Measurements from ENCODE around the gene ASTN2. TPM values are rescaled to one million over a fixed set of nuclear protein-coding genes. Genes with fewer than 3 reads are reported as not detected.

The ASTN2 gene
- total and polyA plus RNA-seq, 9 of the 15 experiments (the other 6 are each of a cell fraction or from before 2014, with no cell fraction given) = 0.56 to 3.5 (median 1.9) TPM

DNA sequence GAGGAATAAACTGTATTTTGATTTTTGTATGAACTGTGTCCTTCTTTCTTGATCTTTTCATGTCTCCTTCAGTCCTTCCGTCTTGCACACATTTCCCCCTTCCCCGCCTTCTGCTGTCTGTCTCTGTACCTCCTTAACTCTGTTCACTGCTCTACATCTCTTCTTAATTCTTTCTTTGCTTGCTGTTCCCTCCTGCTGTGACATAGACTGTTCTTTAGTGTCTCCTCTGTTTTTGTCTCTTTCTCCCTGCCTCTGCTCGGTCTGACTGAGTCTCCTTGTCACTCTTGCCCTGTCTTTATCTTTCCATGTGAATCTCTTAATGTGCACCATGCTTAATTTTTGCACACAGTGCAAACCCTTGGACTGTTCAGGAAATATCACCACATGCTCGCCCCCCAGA is 614.8 kb downstream of the ASTN2 start (continued):
- TF ChIP-seq ZNF79 (CRISPR knock-in tag; IDR thresholded peaks at IDR 0.05; ENCODE audit: low read depth) (no peak), ZNF212 (CRISPR knock-in tag; IDR thresholded peaks at IDR 0.05) (no peak), TRIM28 (IDR thresholded peaks at IDR 0.05) (no peak), JUNB (CRISPR knock-in tag; conservative IDR thresholded peaks at IDR 0.05) (no peak), PHB2 (IDR thresholded peaks at IDR 0.05; ENCODE audit: low read depth) (no peak)
- TF ChIP-seq, protein P1, sequence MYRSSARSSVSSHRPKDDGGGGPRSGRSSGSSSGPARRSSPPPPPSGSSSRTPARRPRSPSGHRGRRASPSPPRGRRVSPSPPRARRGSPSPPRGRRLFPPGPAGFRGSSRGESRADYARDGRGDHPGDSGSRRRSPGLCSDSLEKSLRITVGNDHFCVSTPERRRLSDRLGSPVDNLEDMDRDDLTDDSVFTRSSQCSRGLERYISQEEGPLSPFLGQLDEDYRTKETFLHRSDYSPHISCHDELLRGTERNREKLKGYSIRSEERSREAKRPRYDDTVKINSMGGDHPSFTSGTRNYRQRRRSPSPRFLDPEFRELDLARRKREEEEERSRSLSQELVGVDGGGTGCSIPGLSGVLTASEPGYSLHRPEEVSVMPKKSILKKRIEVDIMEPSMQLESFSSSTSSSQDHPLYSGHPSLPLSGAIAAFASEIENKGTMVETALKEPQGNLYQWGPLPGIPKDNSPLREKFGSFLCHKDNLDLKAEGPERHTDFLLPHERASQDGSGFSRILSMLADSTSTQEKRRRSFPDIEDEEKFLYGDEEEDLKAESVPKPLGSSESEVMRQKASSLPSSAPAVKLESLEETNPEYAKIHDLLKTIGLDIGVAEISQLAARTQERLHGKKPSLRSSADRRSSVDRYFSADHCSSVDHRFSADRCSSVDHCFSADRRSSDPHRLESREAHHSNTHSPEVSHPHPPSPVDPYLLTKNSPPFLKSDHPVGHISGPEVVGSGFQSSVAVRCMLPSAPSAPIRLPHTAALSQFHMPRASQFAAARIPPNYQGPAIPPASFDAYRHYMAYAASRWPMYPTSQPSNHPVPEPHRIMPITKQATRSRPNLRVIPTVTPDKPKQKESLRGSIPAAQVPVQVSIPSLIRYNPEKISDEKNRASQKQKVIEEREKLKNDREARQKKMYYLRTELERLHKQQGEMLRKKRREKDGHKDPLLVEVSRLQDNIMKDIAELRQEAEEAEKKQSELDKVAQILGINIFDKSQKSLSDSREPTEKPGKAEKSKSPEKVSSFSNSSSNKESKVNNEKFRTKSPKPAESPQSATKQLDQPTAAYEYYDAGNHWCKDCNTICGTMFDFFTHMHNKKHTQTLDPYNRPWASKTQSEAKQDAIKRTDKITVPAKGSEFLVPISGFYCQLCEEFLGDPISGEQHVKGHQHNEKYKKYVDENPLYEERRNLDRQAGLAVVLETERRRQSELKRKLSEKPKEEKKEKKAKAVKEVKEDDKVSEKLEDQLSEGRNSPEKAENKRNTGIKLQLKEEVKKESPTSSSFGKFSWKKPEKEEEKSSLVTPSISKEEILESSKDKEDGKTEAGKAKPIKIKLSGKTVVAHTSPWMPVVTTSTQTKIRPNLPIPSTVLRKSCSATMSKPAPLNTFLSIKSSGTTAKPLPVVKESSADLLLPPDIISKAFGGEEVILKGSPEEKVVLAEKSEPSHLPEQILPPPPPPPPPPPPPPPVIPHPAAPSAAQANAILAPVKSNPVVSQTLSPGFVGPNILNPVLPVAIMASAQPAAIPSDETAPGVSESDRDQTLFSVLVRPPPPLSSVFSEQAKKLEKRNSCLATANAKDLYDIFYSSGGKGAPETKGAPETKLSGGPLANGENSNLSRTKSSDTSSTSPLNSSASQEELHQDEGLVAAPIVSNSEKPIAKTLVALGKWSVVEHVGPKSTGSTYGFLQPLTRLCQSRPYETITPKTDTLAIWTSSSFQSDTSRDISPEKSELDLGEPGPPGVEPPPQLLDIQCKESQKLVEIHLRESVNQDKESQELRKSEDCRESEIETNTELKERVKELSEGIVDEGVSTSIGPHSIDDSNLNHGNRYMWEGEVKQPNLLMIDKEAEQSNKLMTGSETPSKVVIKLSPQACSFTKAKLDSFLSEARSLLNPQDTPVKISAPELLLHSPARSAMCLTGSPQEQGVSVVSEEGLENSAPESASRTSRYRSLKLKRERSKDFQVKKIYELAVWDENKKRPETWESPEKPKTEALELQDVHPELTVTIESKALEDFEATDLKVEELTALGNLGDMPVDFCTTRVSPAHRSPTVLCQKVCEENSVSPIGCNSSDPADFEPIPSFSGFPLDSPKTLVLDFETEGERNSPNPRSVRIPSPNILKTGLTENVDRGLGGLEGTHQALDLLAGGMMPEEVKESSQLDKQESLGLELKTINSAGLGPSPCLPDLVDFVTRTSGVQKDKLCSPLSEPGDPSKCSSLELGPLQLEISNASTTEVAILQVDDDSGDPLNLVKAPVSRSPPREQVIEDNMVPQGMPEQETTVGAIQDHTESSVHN (IDR thresholded peaks at IDR 0.05; ENCODE audit: borderline replicate concordance in 1 of 2, low read depth in 1 of 2) = no peak

Measured in K562 (cell line).